Activated CD4-positive, alpha-beta T cell treated with anti-CD3 and anti-CD28 coated beads, Interleukin-2, amount 50 U/mL, for 4 hours (primary cell): ENCODE data around the gene SRSF9.
"Not testable (repeated sequence)": the region's sequence is repeated elsewhere in the genome, so short reads cannot be mapped to it uniquely, and the experiment has no call there.

Experiments
- DNase-seq, 2 experiments: peaks; one replicate each; pipeline ENCODE4 v3.0.0-alpha.2; 2020

SRSF9 gene

DNA sequence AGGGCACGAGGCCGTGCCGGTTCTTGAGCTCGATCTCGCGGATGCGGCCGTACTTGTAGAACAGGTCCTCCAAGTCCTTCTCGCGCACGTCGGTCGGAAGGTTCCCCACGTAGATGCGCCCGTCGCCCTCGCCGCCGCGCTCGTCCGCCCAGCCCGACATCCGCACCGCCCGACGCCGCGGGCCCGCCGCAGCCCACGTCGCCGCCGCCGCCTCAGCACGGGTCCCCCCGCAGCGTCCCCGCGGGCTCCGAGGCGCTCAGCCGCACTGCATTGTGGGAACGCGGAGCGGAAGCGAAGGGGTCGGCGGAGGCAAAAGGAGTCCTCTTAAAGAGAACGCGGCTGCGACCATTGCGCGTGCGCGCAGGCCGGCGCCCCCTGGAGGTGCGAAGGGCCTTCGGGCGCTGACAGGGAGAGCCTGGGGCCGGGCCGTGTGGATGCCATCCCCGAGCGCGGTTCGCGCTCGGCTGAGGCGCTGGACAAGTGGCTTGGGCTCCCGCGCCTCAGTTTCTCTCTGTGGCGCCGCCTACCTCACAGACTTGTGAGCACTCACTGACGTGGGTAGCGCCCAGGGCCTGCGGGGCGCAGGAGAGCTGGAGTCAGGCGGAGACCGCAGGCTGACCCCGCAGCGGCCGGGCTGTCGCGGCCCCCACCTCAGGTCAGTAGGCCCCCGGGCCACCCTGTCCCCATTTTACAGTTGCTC lies at the start of gene SRSF9:
SRSF9 (minus strand) TSS at position 299 of the 700 bp plus-strand sequence; CDS start at position 160, 139 bp downstream.
- DNase-seq: peak; percentile 94 to 96

DNA sequence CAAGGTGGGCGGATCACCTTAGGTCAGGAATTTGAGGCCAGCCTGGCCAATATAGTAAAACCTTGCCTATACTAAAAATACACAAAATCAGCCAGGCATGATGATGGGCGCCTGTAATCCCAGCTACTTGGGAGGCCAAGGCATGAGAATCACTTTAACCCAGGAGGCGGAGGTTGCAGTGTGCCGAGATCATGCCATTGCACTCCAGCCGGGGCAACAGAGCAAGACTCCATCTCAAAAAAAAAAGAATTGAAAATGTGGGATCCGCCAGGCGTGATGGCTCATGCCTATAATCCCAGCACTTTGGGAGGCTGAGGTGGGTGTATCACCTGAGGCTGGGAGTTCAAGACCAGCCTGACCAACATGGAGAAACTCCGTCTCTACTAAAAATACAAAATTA lies 49.8 kb upstream of the SRSF9 start:
- not testable (repeated sequence) for DNase-seq

DNA sequence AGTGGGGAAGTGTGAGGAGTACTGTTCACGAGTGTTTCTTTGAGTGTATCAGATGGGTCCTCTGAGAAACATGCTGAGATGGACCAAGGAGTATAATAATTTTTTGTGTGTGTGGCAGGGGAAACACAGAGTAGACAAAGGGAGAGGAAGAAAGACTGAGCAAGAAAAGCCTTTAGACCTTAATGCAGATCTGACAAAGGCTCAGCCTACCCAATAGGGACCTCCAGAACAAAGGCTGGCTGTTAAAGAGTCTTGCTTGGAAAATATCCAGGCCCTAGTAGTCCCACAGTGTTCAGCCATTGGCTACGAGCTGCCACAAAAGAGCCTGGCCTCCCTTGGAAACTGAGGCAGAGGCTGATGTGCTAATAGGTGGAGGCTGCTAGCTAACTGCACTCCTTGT lies 45.9 kb upstream of the SRSF9 start:
- DNase-seq: no peak

DNA sequence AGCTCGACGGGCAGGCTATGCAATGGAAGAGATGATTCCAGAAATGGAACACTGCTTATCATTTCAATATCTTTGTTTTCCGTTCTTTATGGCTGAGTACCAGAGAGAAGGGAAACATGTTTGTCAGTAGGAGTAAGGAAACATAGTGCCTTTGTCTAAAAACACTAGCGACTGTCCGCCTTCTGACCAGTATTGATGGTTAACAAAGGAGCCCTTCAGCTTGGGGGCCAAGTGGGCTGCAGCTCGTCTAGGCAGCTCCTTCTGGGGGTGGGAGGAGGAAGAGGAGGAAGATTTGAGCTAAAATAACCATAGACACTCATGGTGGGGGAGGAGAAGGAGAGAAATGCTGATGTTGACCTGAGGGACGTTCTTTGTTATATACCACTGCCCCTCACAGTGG lies 44.5 kb upstream of the SRSF9 start:
- DNase-seq: no peak

- no peak for DNase-seq
Measured at GRCh38 chr12:120508537-120508936, 39.0 kb upstream of the SRSF9 start.

- DNase-seq: no peak
Measured at GRCh38 chr12:120504587-120504986, 35.0 kb upstream of the SRSF9 start.

- DNase-seq: no peak
Measured at GRCh38 chr12:120500581-120500980, 31.0 kb upstream of the SRSF9 start.

- no peak for DNase-seq
Measured at GRCh38 chr12:120498870-120499515, 29.4 kb upstream of the SRSF9 start.

DNA sequence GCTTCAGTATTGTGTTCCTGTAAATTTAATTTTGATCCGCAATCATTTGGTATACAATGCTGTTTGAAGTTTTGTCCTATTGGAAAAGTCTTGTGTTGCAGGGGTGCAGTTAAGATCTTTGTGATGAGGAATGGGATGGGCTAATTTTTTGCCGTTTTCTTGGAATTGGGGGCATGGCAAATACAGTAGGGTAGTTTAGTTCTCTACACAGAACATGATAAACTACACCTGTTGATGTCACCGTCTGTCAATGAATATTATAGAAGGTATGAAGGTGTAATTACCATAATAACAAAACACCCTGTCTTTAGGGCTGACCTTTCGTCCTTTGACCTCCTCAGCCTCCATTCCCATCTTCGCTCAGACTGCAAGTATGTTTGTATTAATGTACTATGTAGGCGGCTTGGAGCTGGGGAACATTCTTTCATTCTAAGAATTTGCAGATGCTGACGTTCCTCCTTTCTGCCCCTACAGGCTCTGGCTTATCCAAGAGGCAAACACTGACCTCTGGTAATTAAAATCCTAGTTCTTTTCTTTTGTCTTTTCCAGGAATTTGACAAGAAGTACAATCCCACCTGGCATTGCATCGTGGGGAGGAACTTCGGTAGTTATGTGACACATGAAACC lies 28.1 kb upstream of the SRSF9 start:
- DNase-seq: no peak

DNA sequence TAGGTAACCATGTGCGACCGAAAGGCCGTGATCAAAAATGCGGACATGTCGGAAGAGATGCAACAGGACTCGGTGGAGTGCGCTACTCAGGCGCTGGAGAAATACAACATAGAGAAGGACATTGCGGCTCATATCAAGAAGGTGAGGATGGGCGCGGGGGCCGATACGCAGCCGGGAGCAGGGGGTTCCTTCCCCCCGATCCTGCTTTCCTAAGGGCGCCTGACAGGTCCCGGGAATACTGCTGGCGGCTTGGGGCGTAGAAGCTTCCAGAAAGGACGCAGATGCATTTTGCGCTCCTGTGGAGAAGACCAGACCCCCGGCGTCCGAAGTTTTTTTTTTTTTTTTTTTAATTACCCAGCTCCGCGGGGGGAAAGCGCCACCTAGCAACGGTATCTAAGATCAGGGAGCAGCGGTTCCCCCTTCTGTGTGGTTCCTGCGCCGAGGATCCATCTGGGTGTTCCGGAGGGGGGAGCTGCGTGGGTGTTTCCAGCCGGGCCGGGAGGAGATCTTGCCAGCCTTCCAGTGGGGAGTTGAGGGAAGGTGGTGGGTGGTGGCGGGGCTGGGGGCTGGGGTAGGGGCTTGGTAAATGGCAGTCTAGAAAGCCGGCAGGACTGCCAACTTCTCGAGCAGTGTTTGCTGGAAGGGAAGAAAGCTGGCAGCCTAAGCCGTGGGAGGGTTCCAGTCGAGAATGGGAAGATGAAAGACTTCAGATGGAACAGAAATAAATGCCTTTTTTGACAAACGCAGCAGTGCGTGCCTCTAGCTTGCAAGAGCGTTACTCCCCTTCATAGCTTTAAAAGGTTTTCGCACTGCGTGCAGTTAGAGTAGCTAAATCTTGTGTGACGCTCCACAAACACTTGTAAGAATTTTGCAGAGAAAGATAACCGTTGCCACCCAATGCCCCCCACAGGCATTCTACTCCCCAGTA lies 27.1 kb upstream of the SRSF9 start:
- DNase-seq: peak; percentile 20 to 29

GRCh38 chr12:120495731-120496412 lies 26.3 kb upstream of the SRSF9 start, which contains the start of gene DYNLL1:
Gene DYNLL1, plus strand, starts transcription at chr12:120496113. Its CDS starts 309 bp downstream, at chr12:120496422.
- DNase-seq: peak; percentile 95 to 97

DNA sequence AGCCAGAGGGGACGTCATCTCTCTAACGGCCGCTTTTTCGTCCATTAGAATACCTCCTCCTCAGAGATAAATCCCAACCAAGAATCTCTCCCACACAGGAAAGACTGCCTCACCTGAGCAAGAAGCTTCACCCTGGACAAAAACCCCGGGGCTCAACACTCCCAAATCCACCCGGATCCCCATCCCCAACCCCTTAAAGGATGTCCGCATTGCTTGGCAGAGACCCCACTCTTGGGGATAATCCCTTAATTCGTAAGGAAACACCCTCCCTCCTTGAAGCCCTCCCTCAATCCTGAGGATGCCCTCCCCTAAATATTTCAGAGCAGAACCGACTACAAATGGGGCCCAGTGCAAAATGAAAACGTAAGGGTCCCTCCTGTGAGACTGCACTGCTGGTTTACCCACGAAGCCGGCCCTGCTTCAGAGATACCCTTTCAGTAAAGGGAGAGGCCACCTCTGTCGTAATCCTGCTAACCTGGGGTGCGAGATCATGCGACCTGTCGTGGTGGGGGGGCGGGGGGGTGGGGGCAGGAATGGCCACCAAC lies 25.7 kb upstream of the SRSF9 start:
- DNase-seq: no peak

GRCh38 chr12:120490833-120491512 lies 21.4 kb upstream of the SRSF9 start:
- no peak for DNase-seq

DNA sequence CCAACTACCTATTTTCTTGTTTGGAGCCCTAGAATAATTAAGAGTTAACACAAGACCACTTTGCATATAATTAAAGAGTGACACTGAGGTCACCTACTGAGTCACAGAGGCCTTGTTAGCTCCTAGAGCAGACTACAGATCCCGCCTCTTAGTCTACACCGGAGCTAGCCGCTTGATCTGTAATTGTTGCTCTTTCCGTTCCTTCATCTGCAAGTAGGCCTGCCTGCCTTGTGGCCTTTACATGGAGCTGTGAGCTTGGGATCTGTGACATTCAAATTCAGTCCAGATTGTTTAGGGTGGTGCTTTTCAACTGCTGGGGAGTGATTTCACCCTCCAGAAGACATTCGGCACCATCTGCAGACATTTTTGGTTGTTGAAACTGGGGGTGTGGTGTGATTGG lies 20.8 kb upstream of the SRSF9 start:
- DNase-seq: no peak

- no peak for DNase-seq
Measured at GRCh38 chr12:120489018-120489417, 19.5 kb upstream of the SRSF9 start.

DNA sequence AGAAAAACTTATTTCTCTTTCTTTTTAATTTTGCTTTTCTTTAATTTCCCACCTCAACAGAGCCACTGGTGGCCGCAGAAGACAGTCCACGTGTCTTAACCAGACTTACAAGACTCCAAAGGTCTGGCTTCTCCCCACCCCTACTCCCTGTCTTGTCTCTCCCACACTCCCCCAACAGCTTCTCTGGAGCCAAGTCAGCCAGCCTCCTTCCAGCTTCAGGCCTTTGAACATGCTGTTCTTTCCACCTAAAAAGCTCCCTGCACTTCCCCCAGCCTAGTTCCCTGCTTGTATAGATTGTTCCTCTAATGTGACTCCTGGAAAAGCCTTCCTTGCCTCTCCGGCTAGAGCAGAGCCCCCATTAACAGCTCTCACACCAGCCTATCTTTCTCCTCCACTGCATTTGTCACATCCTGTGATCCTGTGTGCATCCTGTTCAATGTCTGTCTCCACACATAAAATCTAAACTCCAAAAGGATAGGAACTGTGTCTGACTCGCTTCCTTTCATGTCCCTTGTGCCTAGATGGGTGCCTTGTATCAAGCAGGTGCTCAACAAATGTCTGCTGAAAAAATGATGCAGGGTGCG lies 18.6 kb upstream of the SRSF9 start:
- DNase-seq: no peak

DNA sequence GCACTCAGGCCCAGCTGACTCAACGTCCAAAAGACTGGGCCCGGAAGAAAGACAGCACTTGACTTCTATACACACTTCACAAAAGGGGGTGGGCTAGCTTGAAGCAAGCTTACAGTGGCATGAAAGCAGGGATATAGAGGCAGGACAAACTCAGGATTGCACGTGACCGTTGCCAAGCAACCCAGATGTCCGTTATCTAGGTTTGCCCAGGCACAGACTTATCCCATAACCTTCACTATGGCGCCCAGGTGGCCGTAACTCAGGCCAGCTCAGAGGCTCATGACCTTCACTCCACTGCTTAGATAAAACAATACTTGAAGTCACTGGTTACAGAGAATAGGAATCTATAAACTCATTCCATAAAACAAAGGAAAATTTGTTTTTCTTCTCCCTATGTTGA lies 18.0 kb upstream of the SRSF9 start:
- not testable (repeated sequence) for DNase-seq

DNA sequence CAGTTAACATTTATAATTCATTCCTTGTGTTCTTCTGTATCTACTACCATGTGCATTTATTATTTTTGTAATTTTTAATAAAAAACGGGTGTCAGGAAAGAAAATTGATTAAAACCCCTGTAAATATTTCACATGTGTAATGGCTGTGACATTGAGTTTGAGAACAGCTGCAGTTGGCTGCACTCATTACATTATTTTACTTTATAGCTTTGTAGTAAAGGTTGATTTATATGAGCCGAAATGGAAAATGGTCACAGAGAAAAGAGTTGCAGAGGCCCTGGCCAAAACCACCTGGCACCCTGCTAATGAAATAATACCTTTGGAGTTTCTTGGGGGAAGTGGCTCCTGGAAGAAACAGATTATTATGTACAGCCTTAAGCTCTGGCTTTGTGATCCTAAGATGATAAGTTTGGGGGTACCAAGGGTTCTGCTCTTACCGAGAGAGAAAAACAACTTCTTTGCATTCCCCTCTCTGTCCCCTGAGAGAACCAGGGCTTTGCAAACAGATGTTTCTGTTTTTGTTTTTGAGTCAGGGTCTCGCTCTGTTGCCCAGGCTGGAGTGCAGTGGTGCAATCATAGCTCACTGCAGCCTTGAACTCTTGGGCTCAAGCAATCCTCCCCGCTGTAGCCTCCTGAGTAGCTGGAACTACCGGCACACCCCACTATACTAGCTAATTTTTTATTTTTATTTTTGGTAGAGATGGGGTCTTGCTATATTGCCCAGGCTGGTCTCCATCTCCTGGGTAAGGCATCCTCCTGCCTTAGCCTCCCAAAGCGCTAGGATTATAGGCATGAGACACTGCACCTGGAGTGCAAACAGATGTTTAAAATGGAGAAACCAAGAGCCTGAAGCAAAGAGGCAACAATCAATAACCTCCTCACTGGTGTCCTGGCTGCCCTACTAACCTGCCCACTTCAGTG lies 16.7 kb upstream of the SRSF9 start:
- DNase-seq: no peak

GRCh38 chr12:120483621-120484020 lies 14.1 kb upstream of the SRSF9 start:
- no peak for DNase-seq
